ENCODE data around the gene SGO2.

Gene SGO2

GRCh38 chr2:200596774-200597570, 71.0 kb downstream of the SGO2 start:
- no peak overlapping the region for H3K4me3 ChIP-seq (ENCODE audit: low read length)
- DNase-seq (ENCODE audit: low read depth): no peak
- no peak for TF ChIP-seq CTCF (IDR thresholded peaks at IDR 0.05; ENCODE audit: insufficient read depth, low read depth, low read length, missing control alignments)

GRCh38 chr2:200599206-200599605, 73.2 kb downstream of the SGO2 start:
- TF ChIP-seq CTCF (IDR thresholded peaks at IDR 0.05; ENCODE audit: insufficient read depth, low read depth, low read length, missing control alignments): no peak
- DNase-seq (ENCODE audit: low read depth): no peak
- no peak overlapping the region for H3K4me3 ChIP-seq (ENCODE audit: low read length)

GRCh38 chr2:200600549-200601225, 74.7 kb downstream of the SGO2 start:
- no peak for TF ChIP-seq CTCF (IDR thresholded peaks at IDR 0.05; ENCODE audit: insufficient read depth, low read depth, low read length, missing control alignments)
- DNase-seq (ENCODE audit: low read depth): no peak
- no peak overlapping the region for H3K4me3 ChIP-seq (ENCODE audit: low read length)

GRCh38 chr2:200602584-200602983, 76.6 kb downstream of the SGO2 start:
- DNase-seq (ENCODE audit: low read depth): no peak

GRCh38 chr2:200603972-200604371, 78.0 kb downstream of the SGO2 start:
- TF ChIP-seq CTCF (IDR thresholded peaks at IDR 0.05; ENCODE audit: insufficient read depth, low read depth, low read length, missing control alignments): no peak
- peak; percentile 91 for DNase-seq (ENCODE audit: low read depth)
- H3K4me3 ChIP-seq (ENCODE audit: low read length): no peak overlapping the region

More at GRCh38 chr2:200602584-200602983, 76.6 kb downstream of the SGO2 start:
- no peak overlapping the region for H3K4me3 ChIP-seq (ENCODE audit: low read length)
- TF ChIP-seq CTCF (IDR thresholded peaks at IDR 0.05; ENCODE audit: insufficient read depth, low read depth, low read length, missing control alignments): no peak

GRCh38 chr2:200604571-200605255, 78.7 kb downstream of the SGO2 start:
- no peak overlapping the region for H3K4me3 ChIP-seq (ENCODE audit: low read length)
- TF ChIP-seq CTCF (IDR thresholded peaks at IDR 0.05; ENCODE audit: insufficient read depth, low read depth, low read length, missing control alignments): no peak
- no peak for DNase-seq (ENCODE audit: low read depth)

All from epithelial cell of esophagus (primary cell).